NCI-H748 (cell line): ENCODE data around the gene ZSWIM8.
"Not testable (repeated sequence)": the region's sequence is repeated elsewhere in the genome, so short reads cannot be mapped to it uniquely, and the experiment has no call there.

Source experiments
- DNase-seq: peaks from one replicate; lab custom pipeline; 2025; ENCODE audit not compliant: unreplicated experiment; lab: John Stamatoyannopoulos, UW

The ZSWIM8 gene

GRCh38 chr10:73814896-73815718 lies 29.7 kb downstream of the ZSWIM8 start:
- DNase-seq = no peak

GRCh38 chr10:73815719-73816030 lies 30.3 kb downstream of the ZSWIM8 start:
- DNase-seq = no peak

- no peak for DNase-seq
Measured at GRCh38 chr10:73816917-73817729, 31.7 kb downstream of the ZSWIM8 start.

GRCh38 chr10:73817826-73818225 lies 32.4 kb downstream of the ZSWIM8 start:
- DNase-seq = no peak

- DNase-seq = no peak
Measured at GRCh38 chr10:73818402-73818801, 33.0 kb downstream of the ZSWIM8 start.

GRCh38 chr10:73819081-73819480 lies 33.7 kb downstream of the ZSWIM8 start:
- DNase-seq = no peak

GRCh38 chr10:73819513-73820093 lies 34.2 kb downstream of the ZSWIM8 start:
- no peak for DNase-seq

GRCh38 chr10:73823391-73823790 lies 38.0 kb downstream of the ZSWIM8 start:
- no peak for DNase-seq

GRCh38 chr10:73824146-73824725 lies 38.8 kb downstream of the ZSWIM8 start:
- DNase-seq = no peak

- no peak for DNase-seq
Measured at GRCh38 chr10:73827346-73828089, 42.1 kb downstream of the ZSWIM8 start.

- no peak for DNase-seq
Measured at GRCh38 chr10:73828161-73828560, 42.8 kb downstream of the ZSWIM8 start.

GRCh38 chr10:73829090-73829489 lies 43.7 kb downstream of the ZSWIM8 start:
- not testable (repeated sequence) for DNase-seq

GRCh38 chr10:73836427-73836980 lies 51.1 kb downstream of the ZSWIM8 start:
- DNase-seq = no peak

GRCh38 chr10:73837072-73837471 lies 51.7 kb downstream of the ZSWIM8 start:
- DNase-seq = no peak

- DNase-seq = no peak
Measured at GRCh38 chr10:73838008-73838567, 52.7 kb downstream of the ZSWIM8 start.

- no peak for DNase-seq
Measured at GRCh38 chr10:73838827-73839226, 53.4 kb downstream of the ZSWIM8 start.

GRCh38 chr10:73839276-73839966 lies 54.0 kb downstream of the ZSWIM8 start:
- no peak for DNase-seq

GRCh38 chr10:73840056-73840402 lies 54.6 kb downstream of the ZSWIM8 start:
- DNase-seq = no peak

GRCh38 chr10:73840403-73841060 lies 55.1 kb downstream of the ZSWIM8 start:
- no peak for DNase-seq
